Lower leg skin (tissue), 4 donors: ENCODE data around the gene ZNF662. TPM values are rescaled to one million over a fixed set of nuclear protein-coding genes. Genes with fewer than 3 reads are reported as not detected.

Source experiments
- DNase-seq, 2 donors: peaks; one replicate each; pipeline ENCODE4 v3.0.0-alpha.2; 2019; ENCODE audit warnings: low spot score in 2 of 2
- H3K4me3 ChIP-seq: fragments of 200-600 bp; sonication (generic); 2 replicates; pipeline ENCODE4 v1.5.1; 2017; ENCODE audit warnings: mild to moderate bottlenecking, low read depth; ENCODE audit not compliant: poor library complexity, severe bottlenecking
- POLR2A ChIP-seq, 2 donors: fragments of 450-650 bp; IDR thresholded peaks; one replicate each; pipeline ENCODE4 v1.6.1; 2016 to 2017; ENCODE audit warnings: antibody characterized with exemption in 2 of 2, mild to moderate bottlenecking in 1 of 2, moderate library complexity in 1 of 2
- WGBS, 2 donors: methylation state at CpG; one replicate each; pipeline ENCODE4 v1.1.5; 2018; 5-methylcytosine and 5-hydroxymethylcytosine counted together
- intact Hi-C: fragments of 100-400 bp; cut with DNase I; formaldehyde crosslinking; loops from one replicate; pipeline ENCODE4 v1.15.0; 2023; ENCODE audit warnings: low total_unique reads
- total RNA-seq, 4 donors: library from RNA; depleted of rRNA; stranded (reverse); fragments of >200 nt; gene quantifications; one replicate each; pipeline ENCODE4 v1.1.0, GENCODE V29; 2016
- TF ChIP-seq, protein P1 (sequence below), 3 donors: fragments of 450-650 bp; IDR thresholded peaks; one replicate each; pipeline ENCODE4 v1.5.1; 2016; ENCODE audit warnings: antibody characterized with exemption in 3 of 3, mild to moderate bottlenecking in 3 of 3, moderate library complexity in 2 of 3

Gene ZNF662
- total RNA-seq, 4 donors from 2014 or later: 13.5 to 16.8 (median 16.1) TPM

DNA sequence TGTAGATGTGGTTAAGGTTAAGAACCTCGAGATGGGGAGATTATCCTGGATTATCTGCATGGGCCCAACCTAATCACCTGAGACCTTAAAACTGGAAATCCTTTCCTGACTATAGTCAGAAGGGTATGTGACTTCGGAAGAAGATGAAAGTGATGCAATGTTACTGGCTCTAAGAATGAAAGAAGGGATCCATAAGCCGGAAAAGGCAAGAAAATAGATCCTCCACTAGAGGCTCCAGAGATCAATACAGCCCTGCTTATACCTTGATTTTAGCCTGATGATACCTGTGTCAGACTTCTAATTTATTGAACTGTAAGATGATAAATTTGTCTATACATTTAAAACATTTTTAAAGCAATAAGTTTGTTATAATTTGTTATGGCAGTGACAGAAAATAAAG, 51.6 kb downstream of the ZNF662 start:
- TF ChIP-seq, protein P1, sequence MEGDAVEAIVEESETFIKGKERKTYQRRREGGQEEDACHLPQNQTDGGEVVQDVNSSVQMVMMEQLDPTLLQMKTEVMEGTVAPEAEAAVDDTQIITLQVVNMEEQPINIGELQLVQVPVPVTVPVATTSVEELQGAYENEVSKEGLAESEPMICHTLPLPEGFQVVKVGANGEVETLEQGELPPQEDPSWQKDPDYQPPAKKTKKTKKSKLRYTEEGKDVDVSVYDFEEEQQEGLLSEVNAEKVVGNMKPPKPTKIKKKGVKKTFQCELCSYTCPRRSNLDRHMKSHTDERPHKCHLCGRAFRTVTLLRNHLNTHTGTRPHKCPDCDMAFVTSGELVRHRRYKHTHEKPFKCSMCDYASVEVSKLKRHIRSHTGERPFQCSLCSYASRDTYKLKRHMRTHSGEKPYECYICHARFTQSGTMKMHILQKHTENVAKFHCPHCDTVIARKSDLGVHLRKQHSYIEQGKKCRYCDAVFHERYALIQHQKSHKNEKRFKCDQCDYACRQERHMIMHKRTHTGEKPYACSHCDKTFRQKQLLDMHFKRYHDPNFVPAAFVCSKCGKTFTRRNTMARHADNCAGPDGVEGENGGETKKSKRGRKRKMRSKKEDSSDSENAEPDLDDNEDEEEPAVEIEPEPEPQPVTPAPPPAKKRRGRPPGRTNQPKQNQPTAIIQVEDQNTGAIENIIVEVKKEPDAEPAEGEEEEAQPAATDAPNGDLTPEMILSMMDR (IDR thresholded peaks at IDR 0.05): no peak
- no peak for TF ChIP-seq POLR2A (IDR thresholded peaks at IDR 0.05)
- no peak for DNase-seq
- intact Hi-C loops: no loop called here
- no peak overlapping the region for H3K4me3 ChIP-seq
- WGBS, 2 donors: 77% methylated on average over 3 of the region's 3 CpGs

DNA sequence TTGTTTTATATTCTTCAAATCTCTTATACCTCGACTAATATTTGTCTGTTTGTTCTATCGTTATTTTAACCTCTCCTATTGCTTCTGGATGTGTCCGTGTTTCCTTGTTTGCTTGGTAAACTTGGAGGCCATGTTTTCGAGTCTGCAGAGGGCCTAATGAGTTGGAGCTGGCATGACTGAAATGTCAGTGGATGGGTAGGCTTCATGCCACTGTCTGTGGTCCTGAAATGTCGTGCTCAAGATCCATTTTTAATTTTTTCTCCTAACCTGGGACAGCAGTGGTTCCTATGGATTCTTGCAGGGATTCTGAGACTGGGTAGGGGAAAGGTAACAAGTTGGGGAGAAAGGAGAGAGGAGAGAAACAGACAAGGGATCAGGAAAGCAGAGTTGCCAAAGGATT, 54.3 kb downstream of the ZNF662 start:
- H3K4me3 ChIP-seq: no peak overlapping the region
- intact Hi-C loops: loop anchor here (5.0 kb wide), 1 partner anchor 197 kb away; no protein-coding TSS in a partner anchor
- TF ChIP-seq, protein P1 (IDR thresholded peaks at IDR 0.05): no peak
- TF ChIP-seq POLR2A (IDR thresholded peaks at IDR 0.05): no peak
- no peak for DNase-seq
- 68 to 74% methylated on average over 5 of the region's 5 CpGs for WGBS, 2 donors

DNA sequence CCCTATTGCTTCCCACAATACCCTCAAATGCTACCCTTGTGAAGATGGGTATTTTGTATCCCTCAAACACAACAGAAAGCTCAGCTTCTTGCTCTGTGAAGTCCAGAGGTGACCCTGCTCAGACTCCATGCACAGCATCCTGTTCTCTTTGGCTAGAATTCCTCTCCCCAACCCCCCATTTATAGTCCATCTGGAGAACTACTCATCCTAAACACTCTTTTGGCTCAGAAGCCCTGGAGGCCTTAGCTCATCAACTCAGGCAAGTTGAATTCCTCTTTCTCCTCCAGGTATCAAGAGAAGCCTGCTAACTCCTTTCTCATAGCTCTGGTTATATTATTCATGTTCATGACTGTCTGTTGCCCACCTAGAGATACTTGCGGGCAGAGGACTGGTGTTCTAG, 54.8 kb downstream of the ZNF662 start:
- 86 to 100% methylated on average over 1 of the region's 1 CpG for WGBS, 2 donors
- no peak for DNase-seq
- intact Hi-C loops: loop anchor here (5.0 kb wide), 1 partner anchor 197 kb away; no protein-coding TSS in a partner anchor
- TF ChIP-seq, protein P1 (IDR thresholded peaks at IDR 0.05): no peak
- TF ChIP-seq POLR2A (IDR thresholded peaks at IDR 0.05): no peak
- H3K4me3 ChIP-seq: no peak overlapping the region

DNA sequence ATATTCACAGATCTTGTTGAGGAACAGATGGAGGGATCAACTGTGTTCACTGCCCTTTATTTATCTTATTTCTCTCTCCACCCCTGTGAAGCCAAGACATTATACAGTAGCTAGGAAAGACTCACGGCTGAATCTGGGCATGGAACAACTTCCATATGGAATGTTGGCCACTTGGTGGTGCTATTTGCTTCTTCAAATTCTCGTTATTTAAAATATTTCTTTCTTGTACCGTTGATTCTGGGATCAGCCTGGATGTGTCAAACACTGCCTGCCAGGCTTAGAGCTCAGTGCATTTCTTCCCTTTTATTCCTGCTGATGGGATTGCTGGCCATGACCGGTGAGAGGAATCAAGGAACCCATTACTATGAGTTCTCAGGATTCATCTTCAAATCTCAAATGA, 55.7 kb downstream of the ZNF662 start:
- peak in 1 of 2 donors; percentile 39 for DNase-seq
- intact Hi-C loops: loop anchor here (5.0 kb wide), 1 partner anchor 196 kb away; no protein-coding TSS in a partner anchor
- TF ChIP-seq, protein P1 (IDR thresholded peaks at IDR 0.05): peak in 1 of 3 donors; percentile 7
- no peak for TF ChIP-seq POLR2A (IDR thresholded peaks at IDR 0.05)
- WGBS, 2 donors: 2 to 3% methylated on average over 4 of the region's 4 CpGs
- H3K4me3 ChIP-seq: no peak overlapping the region

DNA sequence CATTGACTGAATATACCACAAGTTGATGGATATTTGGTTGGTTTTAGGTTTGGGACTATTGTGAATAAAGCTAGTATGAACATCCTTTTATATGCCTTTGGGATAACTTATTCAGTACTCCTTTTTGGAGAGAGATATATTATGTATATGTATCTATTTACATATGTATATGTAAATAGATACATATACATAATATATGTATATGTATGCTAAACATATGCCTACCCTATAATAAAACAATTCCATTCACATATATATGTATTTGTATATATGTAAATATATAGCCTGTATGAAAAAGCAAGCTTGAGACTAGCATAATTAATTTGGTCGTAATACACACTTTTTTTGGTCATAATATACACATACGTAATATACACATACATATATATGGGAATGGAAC, 57.3 kb downstream of the ZNF662 start:
- H3K4me3 ChIP-seq: no peak overlapping the region
- DNase-seq: no peak
- intact Hi-C loops: loop anchor here (5.0 kb wide), 1 partner anchor 194 kb away; no protein-coding TSS in a partner anchor
- WGBS, 2 donors: 48 to 90% methylated on average over 2 of the region's 2 CpGs
- TF ChIP-seq, protein P1 (IDR thresholded peaks at IDR 0.05): no peak
- no peak for TF ChIP-seq POLR2A (IDR thresholded peaks at IDR 0.05)

DNA sequence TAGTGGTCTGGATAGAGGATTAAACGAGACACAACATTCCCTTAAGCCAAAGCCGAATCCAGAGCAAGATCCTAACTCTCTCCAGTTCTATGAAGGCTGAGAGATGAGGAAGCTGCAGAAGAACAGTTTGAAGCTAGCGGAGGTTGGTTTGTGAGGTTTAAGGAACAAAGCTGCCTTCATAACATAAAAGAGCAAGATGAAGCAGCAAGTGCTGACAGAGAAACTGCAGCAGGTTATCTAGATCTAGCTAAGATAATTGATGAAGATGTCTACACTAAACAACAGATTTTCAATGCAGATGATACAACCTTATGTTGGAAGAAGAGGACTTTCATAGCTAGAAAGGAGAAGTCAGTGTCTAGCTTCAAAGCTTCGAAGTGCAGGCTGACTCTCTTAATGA, 58.3 kb downstream of the ZNF662 start:
- TF ChIP-seq POLR2A (IDR thresholded peaks at IDR 0.05): no peak
- TF ChIP-seq, protein P1 (IDR thresholded peaks at IDR 0.05): no peak
- H3K4me3 ChIP-seq: no peak overlapping the region
- intact Hi-C loops: loop anchor here (5.0 kb wide), 1 partner anchor 193 kb away; no protein-coding TSS in a partner anchor
- WGBS, 2 donors: 91 to 93% methylated on average over 4 of the region's 4 CpGs
- DNase-seq: no peak
